NK-92 treated with Interleukin-12 subunit alpha and Interleukin-12 subunit beta, amount 100 ng/mL, for 24 hours (cell line): Measurements from ENCODE around the gene ASPHD2.
"Not testable (repeated sequence)": the region's sequence is repeated elsewhere in the genome, so short reads cannot be mapped to it uniquely, and the experiment has no call there.

ENCODE experiments used
- DNase-seq: peaks from one replicate; lab custom pipeline; 2025; lab: John Stamatoyannopoulos, UW

The ASPHD2 gene

DNA sequence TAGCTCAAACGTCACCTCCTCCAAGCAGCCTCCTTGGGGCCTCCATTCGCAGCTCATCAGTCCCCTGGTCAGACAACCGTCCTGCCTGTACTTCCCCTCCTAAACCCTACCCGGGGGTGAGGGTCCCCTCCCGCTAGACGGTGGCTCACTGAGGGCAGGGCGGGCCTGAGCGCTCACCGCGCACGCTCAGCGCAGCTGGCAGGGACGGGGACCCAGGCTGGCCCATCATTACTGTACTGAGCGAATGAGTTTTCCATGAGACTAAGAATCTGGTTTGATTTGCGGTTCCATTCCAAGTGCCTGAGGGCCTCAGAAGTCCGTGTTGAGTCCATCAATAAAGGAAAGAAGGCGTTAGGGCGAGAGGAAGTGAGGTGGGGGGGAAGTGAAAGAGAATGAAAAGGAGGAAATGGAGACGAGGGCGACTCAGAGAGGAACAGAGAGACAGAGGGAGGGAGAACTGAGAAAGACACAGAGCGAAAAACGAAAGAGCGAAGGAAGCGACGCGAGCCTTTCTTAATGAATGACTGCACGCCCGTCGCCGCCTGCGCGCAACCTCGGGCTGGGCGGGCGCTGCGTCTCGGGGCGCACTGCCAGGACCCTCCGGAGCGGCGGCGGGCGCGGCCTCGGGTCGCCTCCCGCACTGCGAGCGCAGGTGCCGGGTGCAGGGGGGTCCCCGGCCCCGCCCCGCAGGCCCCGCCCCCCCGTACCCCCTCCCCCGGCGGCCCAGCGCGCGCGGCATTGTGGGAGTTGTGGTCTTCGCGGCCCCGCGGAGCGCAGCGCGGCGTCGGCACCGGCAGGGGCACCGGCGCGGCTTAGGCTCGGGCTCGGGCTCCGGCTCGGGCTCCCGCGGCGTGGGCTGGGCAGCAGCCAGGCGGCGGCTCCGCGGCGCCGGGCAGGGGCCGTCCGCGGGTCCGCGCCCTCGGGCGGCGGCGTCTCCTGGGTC, at the start of gene ASPHD2:
TSS of gene ASPHD2 (plus strand) at position 746 of the 943 bp plus-strand sequence. CDS start 4,356 bp downstream, outside the sequence.
- peak; percentile 60 for DNase-seq

GRCh38 chr22:26380072-26380830, 48.8 kb upstream of the ASPHD2 start:
- DNase-seq, result no peak

DNA sequence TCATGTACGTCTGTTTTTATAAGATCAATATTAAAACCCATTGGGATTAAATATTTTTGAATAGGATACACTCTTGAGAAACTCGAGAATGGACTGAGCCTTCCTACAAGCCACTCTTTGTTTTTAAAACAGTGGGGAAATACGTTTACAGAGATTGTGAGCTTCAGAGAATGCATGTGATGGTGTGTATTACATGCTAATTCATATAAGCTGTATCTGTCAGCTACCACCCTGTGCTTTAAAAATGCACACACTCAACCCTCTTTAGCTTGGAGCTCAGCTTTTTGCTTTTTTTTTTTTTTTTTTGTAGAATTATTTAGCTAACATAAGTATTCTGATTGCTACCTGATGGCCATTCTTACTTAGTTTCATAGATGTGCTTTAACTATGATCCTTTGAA, 46.3 kb upstream of the ASPHD2 start:
- no peak for DNase-seq

GRCh38 chr22:26383968-26384556, 45.0 kb upstream of the ASPHD2 start:
- no peak for DNase-seq

DNA sequence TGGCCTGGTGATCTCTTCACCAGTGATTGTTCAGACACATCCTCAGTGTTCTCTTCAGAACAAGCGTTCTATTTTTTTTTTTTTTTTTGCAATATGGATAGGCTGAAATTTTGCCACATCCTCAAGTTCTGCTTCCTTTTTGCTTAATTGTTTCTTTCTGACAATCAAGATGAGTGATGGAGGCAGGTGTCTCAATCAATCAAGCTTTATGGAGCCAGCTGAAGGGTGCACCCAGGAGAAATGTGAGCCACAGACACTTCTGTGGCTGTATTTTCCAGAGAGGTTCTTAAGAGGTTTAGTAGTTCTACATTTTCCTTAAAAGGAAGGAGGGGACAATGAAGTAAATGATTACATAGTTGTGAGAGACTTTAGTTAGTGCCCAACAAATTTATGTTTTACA, 43.9 kb upstream of the ASPHD2 start:
- no peak for DNase-seq

DNA sequence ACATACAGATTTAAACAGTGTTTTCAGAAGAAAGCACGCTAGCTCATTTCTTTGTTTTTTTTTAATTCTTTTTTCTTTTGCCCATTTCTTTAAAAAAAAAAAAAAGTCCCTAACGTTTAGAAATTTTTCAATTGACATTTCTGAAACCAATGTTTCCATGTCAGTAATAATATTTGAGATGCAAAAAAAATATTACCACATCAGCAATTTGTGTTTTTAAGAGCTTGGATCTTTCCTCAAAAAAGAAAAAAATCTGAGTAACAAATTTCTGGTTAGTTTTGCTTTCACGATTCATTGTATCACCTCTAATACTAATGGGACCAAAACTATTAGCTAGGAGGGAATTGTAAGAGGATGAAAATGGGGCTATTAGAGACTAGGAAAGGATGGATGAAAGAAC, 39.9 kb upstream of the ASPHD2 start:
- DNase-seq, result no peak

DNA sequence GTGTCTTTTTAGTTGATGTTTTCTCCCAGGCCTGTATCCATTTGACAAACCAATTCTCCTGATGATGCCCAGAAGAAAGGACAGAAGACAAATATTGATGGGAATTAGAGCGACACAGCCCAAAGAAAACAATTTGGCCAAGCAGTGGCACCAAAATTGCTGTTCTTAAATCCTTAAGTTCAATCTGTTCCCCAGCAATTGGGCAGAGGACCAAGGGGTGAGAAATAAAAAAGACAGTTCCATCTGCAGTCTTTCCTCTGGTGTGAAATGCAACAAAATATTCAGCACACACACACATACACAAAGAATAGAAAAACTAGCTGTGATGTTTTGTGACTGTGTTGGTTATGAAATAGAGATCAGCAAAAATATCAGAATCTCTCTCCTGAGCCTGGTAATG, 38.0 kb upstream of the ASPHD2 start:
- DNase-seq, result no peak

- no peak for DNase-seq
These were observed 37.4 kb upstream of the ASPHD2 start for GRCh38 chr22:26391623-26392022.

DNA sequence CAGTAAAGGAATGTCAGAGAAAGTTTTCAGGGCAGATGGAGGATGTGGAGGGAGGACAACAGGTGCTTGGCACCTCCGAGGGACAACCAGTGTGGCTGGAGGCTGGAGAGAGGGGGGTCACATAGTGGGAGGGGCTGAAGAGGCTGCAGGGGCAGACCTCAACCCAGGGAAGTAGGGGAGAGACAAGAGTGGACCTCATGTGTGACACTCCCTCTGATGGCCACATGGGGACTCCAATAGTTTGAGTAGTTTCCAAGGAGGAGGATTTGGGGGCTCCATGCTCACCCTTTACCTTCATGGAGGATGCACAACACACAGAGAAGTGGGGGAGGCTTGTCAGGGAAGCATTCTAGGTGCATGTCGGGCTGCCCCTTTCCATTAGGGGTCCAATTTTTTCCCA, 35.1 kb upstream of the ASPHD2 start:
- DNase-seq, result no peak

GRCh38 chr22:26394777-26395176, 34.3 kb upstream of the ASPHD2 start:
- no peak for DNase-seq

GRCh38 chr22:26395926-26396325, 33.1 kb upstream of the ASPHD2 start:
- DNase-seq, result no peak

GRCh38 chr22:26398741-26399153, 30.3 kb upstream of the ASPHD2 start:
- DNase-seq, result peak; percentile 1

DNA sequence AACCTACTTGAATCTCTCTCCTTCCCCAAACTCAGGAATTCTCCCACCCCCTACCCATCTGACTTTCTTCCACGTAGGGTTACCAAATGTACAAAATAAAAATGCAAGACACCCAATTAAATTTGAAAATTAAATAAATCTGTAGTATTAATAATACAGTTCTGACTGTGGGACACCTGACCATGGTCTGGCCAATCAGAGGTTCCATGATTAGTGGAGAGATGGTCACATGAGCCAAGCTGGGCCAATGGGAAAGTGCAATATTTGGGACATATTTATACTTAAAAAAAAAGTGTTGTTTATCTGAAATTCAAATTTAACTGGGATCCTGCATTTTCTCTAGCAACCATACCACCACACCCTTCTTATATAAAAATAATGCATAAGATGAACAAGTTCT, 29.8 kb upstream of the ASPHD2 start:
- no peak for DNase-seq

DNA sequence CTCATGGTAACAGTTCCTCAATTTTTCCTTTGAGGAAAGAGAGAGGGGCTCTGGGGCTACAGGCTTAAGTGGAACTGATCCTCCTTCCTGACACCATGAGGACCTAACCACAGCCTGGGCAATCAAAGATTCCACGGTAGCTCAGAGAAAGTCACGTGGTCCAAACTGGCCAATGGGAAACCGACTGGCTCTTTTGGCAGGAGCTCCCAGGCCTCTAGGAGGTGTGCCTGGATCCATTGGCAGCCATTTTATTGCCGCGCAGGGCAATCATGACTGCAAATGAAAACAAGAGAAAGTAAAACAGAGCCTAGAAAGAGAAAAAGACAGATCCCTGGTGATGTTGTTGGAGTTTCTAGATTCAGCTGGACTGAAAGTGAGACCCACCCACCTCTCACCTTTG, 27.3 kb upstream of the ASPHD2 start:
- no peak for DNase-seq

- no peak for DNase-seq
These were observed 24.1 kb upstream of the ASPHD2 start for GRCh38 chr22:26404851-26405421.

DNA sequence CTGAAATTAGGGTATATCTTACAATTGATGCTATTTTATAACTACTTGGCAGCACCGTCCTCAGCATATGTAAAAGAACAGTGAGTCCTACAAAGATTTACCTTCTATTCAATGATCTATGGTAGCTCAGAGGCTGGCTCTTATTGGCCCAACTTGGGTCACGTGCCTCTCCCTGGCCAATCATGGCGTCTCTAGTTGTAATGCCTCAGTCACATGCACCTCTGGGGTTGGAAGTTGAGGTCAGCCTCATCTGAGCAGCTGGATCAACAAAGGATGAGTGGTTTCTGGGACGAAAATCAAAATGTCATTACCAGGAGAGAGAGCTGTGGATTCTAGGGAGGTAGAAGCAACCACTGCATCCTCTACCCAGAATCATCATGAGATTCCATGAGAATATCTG, 22.9 kb upstream of the ASPHD2 start:
- DNase-seq, result no peak

DNA sequence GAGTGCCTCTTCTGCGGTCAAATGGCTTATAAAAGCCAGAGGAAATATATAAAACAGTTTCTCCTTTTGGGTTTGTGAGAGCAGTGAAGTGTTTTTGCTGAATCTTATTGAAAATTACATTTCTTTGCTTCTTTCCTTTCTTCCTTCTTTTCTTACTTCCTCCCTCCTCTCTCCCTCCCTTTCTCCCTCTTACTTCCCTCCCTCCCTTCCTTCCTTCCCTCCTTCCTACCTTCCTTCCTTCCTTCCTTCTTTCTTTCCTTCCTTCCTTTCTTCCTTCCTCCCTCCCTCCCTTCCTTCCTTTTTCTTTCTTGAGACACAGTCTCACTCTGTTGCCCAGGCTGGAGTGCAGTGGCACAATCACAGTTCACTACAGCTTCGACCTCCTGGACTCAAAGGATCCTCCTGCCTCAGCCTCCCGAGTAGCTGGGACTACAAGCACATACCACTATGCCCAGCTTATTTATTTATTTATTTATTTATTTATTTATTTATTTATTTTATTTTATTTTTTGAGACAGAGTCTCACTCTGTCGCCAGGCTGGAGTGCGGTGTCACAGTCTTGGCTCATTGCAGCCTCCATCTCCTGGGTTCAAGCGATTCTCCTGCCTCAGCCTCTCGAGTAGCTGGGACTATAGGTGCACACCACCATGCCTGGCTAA, 20.4 kb upstream of the ASPHD2 start:
- not testable (repeated sequence) for DNase-seq

DNA sequence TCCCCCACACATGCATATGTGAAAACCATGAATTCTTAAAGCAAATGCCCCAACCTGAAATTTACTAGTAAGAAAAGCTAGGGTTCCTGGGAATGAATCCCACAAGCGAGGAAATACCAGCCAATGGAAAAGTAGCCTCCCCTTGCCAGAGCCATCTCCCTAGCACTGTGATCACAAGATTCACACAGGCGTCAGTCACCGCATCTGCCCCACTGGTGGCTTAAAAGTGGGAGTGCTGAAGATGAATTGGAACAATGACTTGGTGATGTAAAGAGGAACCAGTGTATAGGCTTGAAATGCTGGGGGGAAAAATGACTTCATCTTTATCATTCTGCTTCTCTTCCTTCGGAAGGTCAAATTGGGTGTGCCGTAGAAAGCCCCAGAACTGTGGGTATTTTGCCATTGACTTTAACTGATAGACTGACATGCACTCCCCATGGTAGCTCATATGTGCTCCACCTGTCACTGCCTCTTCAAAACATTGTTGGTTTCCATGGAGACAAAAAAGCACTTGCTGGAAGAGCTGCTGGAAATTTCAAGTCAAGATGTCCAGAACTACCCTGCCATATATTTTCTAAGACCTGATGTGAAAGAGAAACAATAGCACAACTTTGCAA, 19.2 kb upstream of the ASPHD2 start:
- DNase-seq, result no peak

- DNase-seq, result no peak
These were observed 18.7 kb upstream of the ASPHD2 start for GRCh38 chr22:26410386-26410785.

DNA sequence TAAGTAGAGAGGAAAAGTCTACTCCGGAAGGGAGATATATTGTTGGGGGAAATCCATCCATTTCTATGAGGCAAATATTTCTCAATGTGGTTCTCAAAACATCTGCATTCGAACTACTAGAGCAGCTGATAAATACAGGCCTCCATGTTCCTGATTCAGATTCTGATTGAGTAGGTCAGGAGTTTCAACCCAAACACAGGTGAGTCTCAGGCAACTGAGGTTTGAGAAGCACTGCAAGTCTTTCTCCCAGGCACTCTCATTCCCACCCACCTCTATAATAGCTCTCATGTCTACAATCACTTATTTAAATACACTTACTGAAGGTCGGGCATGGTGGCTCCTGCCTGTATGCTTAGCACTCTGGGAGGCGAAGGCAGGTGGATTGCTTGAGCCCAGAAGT, 14.7 kb upstream of the ASPHD2 start:
- DNase-seq, result no peak

DNA sequence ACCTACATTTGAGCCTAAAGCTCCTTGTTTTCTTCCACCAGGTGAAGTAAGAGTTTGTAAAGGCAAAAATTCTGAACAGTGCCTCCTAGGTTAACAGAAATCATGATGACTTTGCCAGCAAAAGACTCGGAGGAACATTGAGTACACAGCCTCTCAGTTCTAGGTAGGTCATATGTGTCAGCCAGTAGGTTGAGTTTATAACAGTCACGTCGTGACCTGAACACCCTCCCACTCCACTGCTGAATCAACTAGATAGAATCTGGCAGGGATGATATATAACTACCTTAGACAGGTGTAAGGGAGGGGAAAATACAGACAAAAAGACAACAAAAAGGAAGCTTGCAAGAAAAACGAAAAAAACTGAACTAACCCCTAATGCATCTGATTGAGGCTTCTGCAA, 12.8 kb upstream of the ASPHD2 start:
- DNase-seq, result no peak
